ENCODE results near the gene PRR36. TPM values are rescaled to one million over a fixed set of nuclear protein-coding genes. Genes with fewer than 3 reads are reported as not detected.

PRR36 gene
- total RNA-seq, 1 experiment from 2014 or later: 0.14 TPM

- Histone ChIP-seq H3K36me3 (replicated peaks; ENCODE audit: control insufficient read depth, insufficient read depth, low read length) (no peaks in the 10 kb centered on the region; the same call in 1 of the 2 replicates), H3K27me3 (ENCODE audit: control insufficient read depth, insufficient read depth, low read length) (peaks cover 49% of the 10 kb centered on the region), H3K4me3 (ENCODE audit: insufficient read depth, low read depth, low read length) (peak overlapping the region; percentile 41)
- peak; percentile 90 for DNase-seq
Observed at GRCh38 chr19:7916103-7916954, 42.1 kb upstream of the PRR36 start.

- peak overlapping the region; percentile 41 for H3K4me3 ChIP-seq (ENCODE audit: insufficient read depth, low read depth, low read length)
- no peaks in the 10 kb centered on the region; the same call in none of the 2 replicates for H3K36me3 ChIP-seq (replicated peaks; ENCODE audit: control insufficient read depth, insufficient read depth, low read length)
- peaks cover 49% of the 10 kb centered on the region for H3K27me3 ChIP-seq (ENCODE audit: control insufficient read depth, insufficient read depth, low read length)
- DNase-seq: no peak
Observed at GRCh38 chr19:7915250-7916102, 41.3 kb upstream of the PRR36 start.

GRCh38 chr19:7914598-7915045 is 40.4 kb upstream of the PRR36 start, which contains the start of gene TGFBR3L:
Gene TGFBR3L (plus strand): TSS chr19:7914830.
- Histone ChIP-seq H3K27me3 (ENCODE audit: control insufficient read depth, insufficient read depth, low read length) (peaks cover 48% of the 10 kb centered on the region), H3K4me3 (ENCODE audit: insufficient read depth, low read depth, low read length) (no peak within 1 kb of the TSS), H3K36me3 (replicated peaks; ENCODE audit: control insufficient read depth, insufficient read depth, low read length) (peaks cover 1% of the 10 kb centered on the region)
- DNase-seq: no peak

GRCh38 chr19:7914099-7914498 is 39.9 kb upstream of the PRR36 start:
- H3K4me3 ChIP-seq (ENCODE audit: insufficient read depth, low read depth, low read length): no peak overlapping the region
- peaks cover 1% of the 10 kb centered on the region for H3K36me3 ChIP-seq (replicated peaks; ENCODE audit: control insufficient read depth, insufficient read depth, low read length)
- H3K27me3 ChIP-seq (ENCODE audit: control insufficient read depth, insufficient read depth, low read length): peaks cover 44% of the 10 kb centered on the region
- no peak for DNase-seq

- no peak for DNase-seq
- Histone ChIP-seq H3K4me3 (ENCODE audit: insufficient read depth, low read depth, low read length) (no peak overlapping the region), H3K27me3 (ENCODE audit: control insufficient read depth, insufficient read depth, low read length) (peaks cover 39% of the 10 kb centered on the region), H3K36me3 (replicated peaks; ENCODE audit: control insufficient read depth, insufficient read depth, low read length) (peaks cover 1% of the 10 kb centered on the region)
Observed at GRCh38 chr19:7913652-7914051, 39.5 kb upstream of the PRR36 start.

GRCh38 chr19:7912697-7913564 is 38.7 kb upstream of the PRR36 start:
- peaks cover 1% of the 10 kb centered on the region for H3K36me3 ChIP-seq (replicated peaks; ENCODE audit: control insufficient read depth, insufficient read depth, low read length)
- peaks cover 33% of the 10 kb centered on the region for H3K27me3 ChIP-seq (ENCODE audit: control insufficient read depth, insufficient read depth, low read length)
- DNase-seq: no peak

GRCh38 chr19:7912144-7912696 is 38.0 kb upstream of the PRR36 start:
- Histone ChIP-seq H3K27me3 (ENCODE audit: control insufficient read depth, insufficient read depth, low read length) (peaks cover 26% of the 10 kb centered on the region), H3K36me3 (replicated peaks; ENCODE audit: control insufficient read depth, insufficient read depth, low read length) (peaks cover 1% of the 10 kb centered on the region)
- no peak for DNase-seq

More at GRCh38 chr19:7912697-7913564, 38.7 kb upstream of the PRR36 start:
- no peak overlapping the region for H3K4me3 ChIP-seq (ENCODE audit: insufficient read depth, low read depth, low read length)

GRCh38 chr19:7911508-7912143 is 37.4 kb upstream of the PRR36 start:
- no peak overlapping the region for H3K4me3 ChIP-seq (ENCODE audit: insufficient read depth, low read depth, low read length)
- H3K36me3 ChIP-seq (replicated peaks; ENCODE audit: control insufficient read depth, insufficient read depth, low read length): peaks cover 1% of the 10 kb centered on the region
- DNase-seq: no peak
- peaks cover 22% of the 10 kb centered on the region for H3K27me3 ChIP-seq (ENCODE audit: control insufficient read depth, insufficient read depth, low read length)

More at GRCh38 chr19:7912144-7912696, 38.0 kb upstream of the PRR36 start:
- no peak overlapping the region for H3K4me3 ChIP-seq (ENCODE audit: insufficient read depth, low read depth, low read length)

GRCh38 chr19:7910321-7911161 is 36.4 kb upstream of the PRR36 start:
- Histone ChIP-seq H3K36me3 (replicated peaks; ENCODE audit: control insufficient read depth, insufficient read depth, low read length) (peaks cover 1% of the 10 kb centered on the region), H3K27me3 (ENCODE audit: control insufficient read depth, insufficient read depth, low read length) (peaks cover 12% of the 10 kb centered on the region), H3K4me3 (ENCODE audit: insufficient read depth, low read depth, low read length) (no peak overlapping the region)
- DNase-seq: no peak

- Histone ChIP-seq H3K27me3 (ENCODE audit: control insufficient read depth, insufficient read depth, low read length) (peaks cover 4% of the 10 kb centered on the region), H3K4me3 (ENCODE audit: insufficient read depth, low read depth, low read length) (no peak overlapping the region), H3K36me3 (replicated peaks; ENCODE audit: control insufficient read depth, insufficient read depth, low read length) (peaks cover 1% of the 10 kb centered on the region)
- no peak for DNase-seq
Observed at GRCh38 chr19:7909471-7910067, 35.4 kb upstream of the PRR36 start.

- DNase-seq: peak; percentile 83
- Histone ChIP-seq H3K36me3 (replicated peaks; ENCODE audit: control insufficient read depth, insufficient read depth, low read length) (peaks cover 1% of the 10 kb centered on the region), H3K27me3 (ENCODE audit: control insufficient read depth, insufficient read depth, low read length) (no peaks in the 10 kb centered on the region), H3K4me3 (ENCODE audit: insufficient read depth, low read depth, low read length) (no peak overlapping the region)
Observed at GRCh38 chr19:7908742-7909461, 34.7 kb upstream of the PRR36 start.

Data from H7 (cell line).